Measurements from ENCODE around the gene DSTN.

The DSTN gene

DNA sequence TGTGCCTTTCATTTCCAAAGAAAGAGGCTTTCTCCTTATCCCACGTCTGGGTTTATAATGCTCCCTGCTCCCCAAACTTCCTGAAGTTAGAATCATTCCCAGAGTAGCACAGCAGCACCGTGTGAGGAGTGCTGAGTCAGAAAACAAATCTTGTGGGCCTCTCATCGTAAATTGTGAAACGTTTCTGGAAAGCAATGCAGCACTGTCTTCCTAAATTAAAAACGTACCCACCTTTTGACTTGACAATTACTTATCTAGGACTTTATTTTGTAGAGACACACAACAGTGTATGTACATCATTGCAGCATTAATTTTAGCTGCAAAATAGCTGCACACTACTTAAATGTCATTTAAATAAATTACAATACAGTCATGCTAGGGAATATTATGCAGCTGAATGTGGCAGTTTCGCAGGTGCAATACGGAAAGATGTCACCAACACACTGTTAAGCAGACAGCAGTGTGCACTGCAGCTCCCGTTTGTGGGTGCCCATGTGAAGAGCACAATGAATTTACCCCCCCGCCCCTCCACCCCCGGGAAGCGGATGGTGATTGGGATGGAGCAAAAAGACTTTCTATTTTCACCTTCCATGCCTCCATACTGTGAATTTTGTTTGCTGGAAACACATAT is 81.4 kb downstream of the DSTN start:
- H3K27ac ChIP-seq (replicated peaks), result peak overlapping the region; percentile 90
- no peak for DNase-seq (ENCODE audit: low read depth in 1 of 2, low spot score in 1 of 2)
- TF ChIP-seq, protein P1, sequence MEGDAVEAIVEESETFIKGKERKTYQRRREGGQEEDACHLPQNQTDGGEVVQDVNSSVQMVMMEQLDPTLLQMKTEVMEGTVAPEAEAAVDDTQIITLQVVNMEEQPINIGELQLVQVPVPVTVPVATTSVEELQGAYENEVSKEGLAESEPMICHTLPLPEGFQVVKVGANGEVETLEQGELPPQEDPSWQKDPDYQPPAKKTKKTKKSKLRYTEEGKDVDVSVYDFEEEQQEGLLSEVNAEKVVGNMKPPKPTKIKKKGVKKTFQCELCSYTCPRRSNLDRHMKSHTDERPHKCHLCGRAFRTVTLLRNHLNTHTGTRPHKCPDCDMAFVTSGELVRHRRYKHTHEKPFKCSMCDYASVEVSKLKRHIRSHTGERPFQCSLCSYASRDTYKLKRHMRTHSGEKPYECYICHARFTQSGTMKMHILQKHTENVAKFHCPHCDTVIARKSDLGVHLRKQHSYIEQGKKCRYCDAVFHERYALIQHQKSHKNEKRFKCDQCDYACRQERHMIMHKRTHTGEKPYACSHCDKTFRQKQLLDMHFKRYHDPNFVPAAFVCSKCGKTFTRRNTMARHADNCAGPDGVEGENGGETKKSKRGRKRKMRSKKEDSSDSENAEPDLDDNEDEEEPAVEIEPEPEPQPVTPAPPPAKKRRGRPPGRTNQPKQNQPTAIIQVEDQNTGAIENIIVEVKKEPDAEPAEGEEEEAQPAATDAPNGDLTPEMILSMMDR (IDR thresholded peaks at IDR 0.05; ENCODE audit: insufficient read depth, low read length), result no peak
- no peak for TF ChIP-seq GABPA (IDR thresholded peaks at IDR 0.05; ENCODE audit: low read depth)
- no peak for TF ChIP-seq SPI1 (IDR thresholded peaks at IDR 0.05; ENCODE audit: borderline replicate concordance, low read depth)
- TF ChIP-seq, protein P2, sequence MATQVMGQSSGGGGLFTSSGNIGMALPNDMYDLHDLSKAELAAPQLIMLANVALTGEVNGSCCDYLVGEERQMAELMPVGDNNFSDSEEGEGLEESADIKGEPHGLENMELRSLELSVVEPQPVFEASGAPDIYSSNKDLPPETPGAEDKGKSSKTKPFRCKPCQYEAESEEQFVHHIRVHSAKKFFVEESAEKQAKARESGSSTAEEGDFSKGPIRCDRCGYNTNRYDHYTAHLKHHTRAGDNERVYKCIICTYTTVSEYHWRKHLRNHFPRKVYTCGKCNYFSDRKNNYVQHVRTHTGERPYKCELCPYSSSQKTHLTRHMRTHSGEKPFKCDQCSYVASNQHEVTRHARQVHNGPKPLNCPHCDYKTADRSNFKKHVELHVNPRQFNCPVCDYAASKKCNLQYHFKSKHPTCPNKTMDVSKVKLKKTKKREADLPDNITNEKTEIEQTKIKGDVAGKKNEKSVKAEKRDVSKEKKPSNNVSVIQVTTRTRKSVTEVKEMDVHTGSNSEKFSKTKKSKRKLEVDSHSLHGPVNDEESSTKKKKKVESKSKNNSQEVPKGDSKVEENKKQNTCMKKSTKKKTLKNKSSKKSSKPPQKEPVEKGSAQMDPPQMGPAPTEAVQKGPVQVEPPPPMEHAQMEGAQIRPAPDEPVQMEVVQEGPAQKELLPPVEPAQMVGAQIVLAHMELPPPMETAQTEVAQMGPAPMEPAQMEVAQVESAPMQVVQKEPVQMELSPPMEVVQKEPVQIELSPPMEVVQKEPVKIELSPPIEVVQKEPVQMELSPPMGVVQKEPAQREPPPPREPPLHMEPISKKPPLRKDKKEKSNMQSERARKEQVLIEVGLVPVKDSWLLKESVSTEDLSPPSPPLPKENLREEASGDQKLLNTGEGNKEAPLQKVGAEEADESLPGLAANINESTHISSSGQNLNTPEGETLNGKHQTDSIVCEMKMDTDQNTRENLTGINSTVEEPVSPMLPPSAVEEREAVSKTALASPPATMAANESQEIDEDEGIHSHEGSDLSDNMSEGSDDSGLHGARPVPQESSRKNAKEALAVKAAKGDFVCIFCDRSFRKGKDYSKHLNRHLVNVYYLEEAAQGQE (IDR thresholded peaks at IDR 0.05; ENCODE audit: insufficient replicate concordance, low read depth), result no peak
- no peak for TF ChIP-seq POLR2AphosphoS5 (IDR thresholded peaks at IDR 0.05; ENCODE audit: low read depth)

DNA sequence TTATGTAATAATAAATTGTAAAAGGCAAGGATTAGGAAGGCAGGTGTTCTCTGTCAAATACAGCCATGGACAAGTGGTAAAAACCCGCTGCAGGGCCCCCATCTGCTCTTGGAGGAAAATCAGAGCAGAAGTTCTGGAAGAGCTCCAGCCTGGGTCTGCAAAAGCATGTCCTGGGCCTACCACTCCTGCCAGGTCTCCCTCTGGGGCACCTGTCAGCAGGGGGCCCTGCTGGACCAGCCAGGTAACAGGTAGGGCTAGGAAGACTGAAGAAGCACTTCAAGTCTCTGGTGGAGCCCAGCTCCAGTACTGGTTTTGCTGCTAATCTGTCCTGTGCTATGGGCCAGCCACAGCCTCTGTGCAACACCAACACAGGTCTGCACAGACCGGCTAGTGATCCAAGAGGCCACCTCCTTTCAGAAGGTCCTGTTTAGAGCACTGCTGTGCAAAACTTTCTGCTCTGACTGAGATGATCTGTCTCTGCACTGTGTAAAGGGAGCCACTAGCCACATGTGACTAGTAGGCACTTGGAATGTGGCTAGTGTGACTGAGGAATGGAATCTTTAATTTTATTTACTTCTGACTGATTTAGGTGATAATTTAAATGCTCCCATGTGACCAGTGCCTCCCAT is 82.0 kb downstream of the DSTN start:
- no peak for DNase-seq (ENCODE audit: low read depth in 1 of 2, low spot score in 1 of 2)
- Histone ChIP-seq H3K27me3 (ENCODE audit: insufficient read depth, poor library complexity, severe bottlenecking) (no peaks in the 10 kb centered on the region), H3K4me3 (replicated peaks; ENCODE audit: insufficient read depth, low read length) (no peak overlapping the region), H3K27ac (replicated peaks) (peak overlapping the region; percentile 0)
- TF ChIP-seq SPI1 (IDR thresholded peaks at IDR 0.05; ENCODE audit: borderline replicate concordance, low read depth), result no peak
- TF ChIP-seq GABPA (IDR thresholded peaks at IDR 0.05; ENCODE audit: low read depth), result no peak
- TF ChIP-seq, protein P2 (IDR thresholded peaks at IDR 0.05; ENCODE audit: insufficient replicate concordance, low read depth), result no peak
- no peak for TF ChIP-seq POLR2AphosphoS5 (IDR thresholded peaks at IDR 0.05; ENCODE audit: low read depth)
- TF ChIP-seq, protein P1 (IDR thresholded peaks at IDR 0.05; ENCODE audit: insufficient read depth, low read length), result no peak

More for the DNA sequence above, 81.4 kb downstream of the DSTN start:
- Histone ChIP-seq H3K27me3 (ENCODE audit: insufficient read depth, poor library complexity, severe bottlenecking) (no peaks in the 10 kb centered on the region), H3K4me3 (replicated peaks; ENCODE audit: insufficient read depth, low read length) (no peak overlapping the region)

DNA sequence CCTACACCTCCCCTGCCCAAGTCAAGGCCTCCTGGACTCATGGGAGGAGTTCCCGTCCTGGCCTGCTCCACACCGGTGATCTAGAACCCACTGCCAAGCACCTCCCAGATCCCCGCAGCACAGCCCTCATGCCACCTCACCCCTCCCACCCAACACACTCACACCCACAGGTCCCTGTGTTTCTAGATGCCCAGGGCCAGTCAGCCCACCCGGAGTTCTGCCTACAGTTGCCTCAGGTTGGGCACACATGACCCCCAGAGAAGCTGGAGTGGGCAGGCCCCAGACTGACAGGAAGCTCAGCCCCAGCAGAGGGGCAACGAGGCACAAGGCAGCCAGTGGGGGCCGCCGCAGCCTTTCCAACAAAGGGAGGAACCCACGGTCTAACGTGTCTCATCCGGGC is 82.5 kb downstream of the DSTN start:
- peak overlapping the region; percentile 0 for H3K27ac ChIP-seq (replicated peaks)
- DNase-seq (ENCODE audit: low read depth in 1 of 2, low spot score in 1 of 2), result no peak
- TF ChIP-seq SPI1 (IDR thresholded peaks at IDR 0.05; ENCODE audit: borderline replicate concordance, low read depth), result no peak
- no peak for TF ChIP-seq GABPA (IDR thresholded peaks at IDR 0.05; ENCODE audit: low read depth)
- no peak for TF ChIP-seq POLR2AphosphoS5 (IDR thresholded peaks at IDR 0.05; ENCODE audit: low read depth)
- TF ChIP-seq, protein P1 (IDR thresholded peaks at IDR 0.05; ENCODE audit: insufficient read depth, low read length), result no peak
- TF ChIP-seq, protein P2 (IDR thresholded peaks at IDR 0.05; ENCODE audit: insufficient replicate concordance, low read depth), result no peak
- H3K27me3 ChIP-seq (ENCODE audit: insufficient read depth, poor library complexity, severe bottlenecking), result no peaks in the 10 kb centered on the region
- H3K4me3 ChIP-seq (replicated peaks; ENCODE audit: insufficient read depth, low read length), result no peak overlapping the region

All from HL-60 (cell line).